Mesenchymal stem cell (in vitro differentiated cells and primary cell): ENCODE measurements around the gene PLEKHG5.
A peak's percentile ranks its signal among the peaks of the same experiment; 100 is the strongest.

Source experiments
- DNase-seq: peaks from one replicate; pipeline ENCODE4 v3.0.0-alpha.2; 2013
- H2AFZ ChIP-seq: one replicate; pipeline ENCODE4 v1.6.1; 2013; ENCODE audit warnings: low read depth, mild to moderate bottlenecking, control low read depth, inconsistent platforms, low read length, moderate library complexity
- H2AK5ac ChIP-seq: 2 replicates; pipeline ENCODE4 v1.6.1; 2013; ENCODE audit warnings: low read length, moderate library complexity, mild to moderate bottlenecking, inconsistent platforms; ENCODE audit not compliant: severe bottlenecking
- H2BK120ac ChIP-seq: one replicate; pipeline ENCODE4 v1.6.1; 2013; ENCODE audit warnings: low read depth, mild to moderate bottlenecking, inconsistent platforms, low read length, moderate library complexity
- H2BK12ac ChIP-seq, 2 experiments: one replicate each; pipeline ENCODE4 v1.6.1; 2013; ENCODE audit warnings: inconsistent platforms in 2 of 2, low read length in 2 of 2, mild to moderate bottlenecking in 2 of 2, moderate library complexity in 2 of 2, control low read depth in 1 of 2
- H2BK15ac ChIP-seq: one replicate; pipeline ENCODE4 v1.6.1; 2013; ENCODE audit warnings: mild to moderate bottlenecking, low read depth, inconsistent platforms; ENCODE audit not compliant: poor library complexity, severe bottlenecking
- H2BK5ac ChIP-seq: 2 replicates; pipeline ENCODE4 v1.6.1; 2013; ENCODE audit warnings: low read depth, mild to moderate bottlenecking, low read length, control low read depth, inconsistent platforms; ENCODE audit not compliant: poor library complexity, severe bottlenecking
- H3K14ac ChIP-seq, 2 experiments: one replicate each; pipeline ENCODE4 v1.6.1; 2013; ENCODE audit warnings: inconsistent platforms in 2 of 2, low read length in 2 of 2, control low read depth in 1 of 2, mild to moderate bottlenecking in 1 of 2, moderate library complexity in 1 of 2
- H3K18ac ChIP-seq, 2 experiments: one replicate each; pipeline ENCODE4 v1.6.1; 2013; ENCODE audit warnings: inconsistent platforms in 2 of 2, low read length in 2 of 2, control low read depth in 1 of 2, low read depth in 1 of 2, mild to moderate bottlenecking in 1 of 2
- H3K23ac ChIP-seq, 2 experiments: one replicate each; pipeline ENCODE4 v1.6.1; 2013; ENCODE audit warnings: inconsistent platforms in 2 of 2, low read length in 2 of 2, mild to moderate bottlenecking in 2 of 2, moderate library complexity in 2 of 2, control low read depth in 1 of 2
- H3K27ac ChIP-seq: 2 replicates; pipeline ENCODE4 v1.5.1; 2013; ENCODE audit warnings: mild to moderate bottlenecking, moderate library complexity, low read length, control low read depth, inconsistent platforms; ENCODE audit not compliant: poor library complexity, severe bottlenecking
- H3K27me3 ChIP-seq, 2 experiments: 2 replicates each; pipeline versions ENCODE4 v1.6.1 to v1.7.0; 2013; ENCODE audit warnings: low read length in 2 of 2, mild to moderate bottlenecking in 2 of 2, moderate library complexity in 2 of 2, control low read depth in 1 of 2, inconsistent platforms in 1 of 2; ENCODE audit not compliant: control insufficient read depth in 1 of 2, insufficient read depth in 1 of 2
- H3K36me3 ChIP-seq, 2 experiments: 2 replicates each; pipeline versions ENCODE4 v1.6.1 to v1.7.0; 2013; ENCODE audit warnings: low read length in 2 of 2, control low read depth in 1 of 2, inconsistent platforms in 1 of 2, low read depth in 1 of 2, mild to moderate bottlenecking in 1 of 2; ENCODE audit not compliant: insufficient read depth in 2 of 2, control insufficient read depth in 1 of 2
- H3K4ac ChIP-seq, 2 experiments: one replicate each; pipeline ENCODE4 v1.6.1; 2013; ENCODE audit warnings: inconsistent platforms in 2 of 2, low read length in 2 of 2, mild to moderate bottlenecking in 2 of 2, moderate library complexity in 2 of 2, control low read depth in 1 of 2, low read depth in 1 of 2
- H3K4me1 ChIP-seq: 2 replicates; pipeline ENCODE4 v1.6.1; 2013; ENCODE audit warnings: low read depth, low read length, control low read depth; ENCODE audit not compliant: control insufficient read depth, insufficient read depth
- H3K4me2 ChIP-seq: 2 replicates; pipeline ENCODE4 v1.6.1; 2013; ENCODE audit warnings: low read length, mild to moderate bottlenecking, inconsistent platforms; ENCODE audit not compliant: poor library complexity, severe bottlenecking
- H3K4me3 ChIP-seq, 2 experiments: 2 replicates each; pipeline versions ENCODE4 v1.5.1 to v1.7.0; 2013; ENCODE audit warnings: low read length in 2 of 2, mild to moderate bottlenecking in 2 of 2, control low read depth in 1 of 2, low read depth in 1 of 2; ENCODE audit not compliant: insufficient read depth in 1 of 2
- H3K79me1 ChIP-seq: replicated peaks from 2 replicates; pipeline ENCODE4 v1.6.1; 2013; ENCODE audit warnings: mild to moderate bottlenecking, control low read depth, low read length, inconsistent platforms; ENCODE audit not compliant: poor library complexity, severe bottlenecking
- H3K9ac ChIP-seq: 2 replicates; pipeline ENCODE4 v1.7.0; 2013; ENCODE audit warnings: mild to moderate bottlenecking, low read length, moderate library complexity
- H3K9me3 ChIP-seq: 2 replicates; pipeline ENCODE4 v1.7.0; 2013; ENCODE audit warnings: mild to moderate bottlenecking, low read length; ENCODE audit not compliant: control insufficient read depth
- H4K8ac ChIP-seq: one replicate; pipeline ENCODE4 v1.6.1; 2013; ENCODE audit warnings: inconsistent platforms, mild to moderate bottlenecking, low read length, moderate library complexity
- H4K91ac ChIP-seq: one replicate; pipeline ENCODE4 v1.6.1; 2013; ENCODE audit warnings: mild to moderate bottlenecking, low read length, inconsistent platforms
- WGBS: methylation state at CpG from one replicate; pipeline ENCODE4 v1.1.7; 2013; ENCODE audit warnings: mixed read lengths; 5-methylcytosine and 5-hydroxymethylcytosine counted together

Gene PLEKHG5

GRCh38 chr1:6419397-6419803 lies 72.1 kb downstream of the PLEKHG5 start:
- Histone ChIP-seq H2BK15ac (no peak overlapping the region), H3K36me3 (no peaks in the 10 kb centered on the region), H2AK5ac (no peak overlapping the region), H2BK5ac (no peak overlapping the region), H4K91ac (no peak overlapping the region), H3K9ac (no peak overlapping the region), H4K8ac (no peak overlapping the region), H3K79me1 (no peaks in the 10 kb centered on the region), H3K4ac (no peak overlapping the region), H3K4me2 (peak overlapping the region; percentile 61), H2AFZ (no peak overlapping the region), H3K27ac (no peak overlapping the region), H3K9me3 (no peaks in the 10 kb centered on the region), H2BK120ac (no peak overlapping the region), H3K23ac (no peak overlapping the region), H3K27me3 (peaks cover 79 to 91% of the 10 kb centered on the region in 2 experiments), H3K4me1 (peaks cover 35% of the 10 kb centered on the region), H3K4me3 (peak overlapping the region in 1 of 2 experiments; percentile 45), H3K18ac (no peak overlapping the region), H3K14ac (no peak overlapping the region), H2BK12ac (no peak overlapping the region)
- WGBS: 1% methylated on average over 34 of the region's 48 CpGs
- no peak for DNase-seq

- Histone ChIP-seq H3K4me3 (no peak overlapping the region), H3K36me3 (no peaks in the 10 kb centered on the region), H2BK5ac (no peak overlapping the region), H2BK120ac (no peak overlapping the region), H2AK5ac (no peak overlapping the region), H3K18ac (no peak overlapping the region), H2BK15ac (no peak overlapping the region), H3K27ac (no peak overlapping the region), H3K79me1 (no peaks in the 10 kb centered on the region), H3K4ac (no peak overlapping the region), H4K8ac (no peak overlapping the region), H3K9me3 (no peaks in the 10 kb centered on the region), H3K4me1 (peaks cover 36% of the 10 kb centered on the region), H2AFZ (no peak overlapping the region), H4K91ac (no peak overlapping the region), H3K27me3 (peaks cover 73 to 88% of the 10 kb centered on the region in 2 experiments), H2BK12ac (no peak overlapping the region), H3K9ac (no peak overlapping the region), H3K14ac (no peak overlapping the region), H3K23ac (peak overlapping the region in 1 of 2 experiments; percentile 80), H3K4me2 (no peak overlapping the region)
- 17% methylated on average over 63 of the region's 69 CpGs for WGBS
- DNase-seq: no peak
These were observed 72.6 kb downstream of the PLEKHG5 start for GRCh38 chr1:6418668-6419396.

GRCh38 chr1:6417961-6418667 lies 73.4 kb downstream of the PLEKHG5 start:
- Histone ChIP-seq H4K8ac (no peak overlapping the region), H2BK12ac (no peak overlapping the region), H3K4me3 (no peak overlapping the region), H3K9ac (no peak overlapping the region), H3K4me2 (no peak overlapping the region), H3K4ac (no peak overlapping the region), H2BK120ac (no peak overlapping the region), H3K9me3 (no peaks in the 10 kb centered on the region), H3K27ac (no peak overlapping the region), H3K4me1 (peaks cover 28% of the 10 kb centered on the region), H3K27me3 (peaks cover 66 to 81% of the 10 kb centered on the region in 2 experiments), H3K79me1 (no peaks in the 10 kb centered on the region), H3K23ac (no peak overlapping the region), H2BK15ac (no peak overlapping the region), H3K36me3 (no peaks in the 10 kb centered on the region), H4K91ac (no peak overlapping the region), H3K14ac (peak overlapping the region in 1 of 2 experiments; percentile 26), H3K18ac (no peak overlapping the region), H2BK5ac (no peak overlapping the region), H2AFZ (no peak overlapping the region), H2AK5ac (no peak overlapping the region)
- WGBS: 88% methylated on average over 7 of the region's 8 CpGs
- DNase-seq: no peak
